Stimulated activated CD8-positive, alpha-beta memory T cell treated with anti-CD3 and anti-CD28 coated beads, Interleukin-4, amount 100 ng/mL, for 4 hours (primary cell): ENCODE measurements around the gene PTPRD.
"Not testable (repeated sequence)": the region's sequence is repeated elsewhere in the genome, so short reads cannot be mapped to it uniquely, and the experiment has no call there.

Experiments
- DNase-seq, 2 donors: peaks; one replicate each; pipeline ENCODE4 v3.0.0-alpha.2; 2020; ENCODE audit warnings: low read depth in 2 of 2, low spot score in 1 of 2

Gene PTPRD

GRCh38 chr9:9387511-9388115 lies 1225.2 kb downstream of the PTPRD start:
- no peak for DNase-seq

- no peak for DNase-seq
Measured at GRCh38 chr9:9362332-9362731, 1250.5 kb downstream of the PTPRD start.

- DNase-seq = no peak
Measured at GRCh38 chr9:9352877-9353481, 1259.8 kb downstream of the PTPRD start.

- no peak for DNase-seq
Measured at GRCh38 chr9:9341203-9341602, 1271.6 kb downstream of the PTPRD start.

- DNase-seq = no peak
Measured at GRCh38 chr9:9337129-9337528, 1275.7 kb downstream of the PTPRD start.

- DNase-seq = no peak
Measured at GRCh38 chr9:9326749-9327148, 1286.1 kb downstream of the PTPRD start.

GRCh38 chr9:9319007-9319406 lies 1293.8 kb downstream of the PTPRD start:
- DNase-seq = no peak

- DNase-seq = not testable (repeated sequence)
Measured at GRCh38 chr9:9310743-9311142, 1302.1 kb downstream of the PTPRD start.

- no peak for DNase-seq
Measured at GRCh38 chr9:9305600-9305999, 1307.2 kb downstream of the PTPRD start.

GRCh38 chr9:9299134-9299533 lies 1313.7 kb downstream of the PTPRD start:
- DNase-seq = no peak

GRCh38 chr9:9286001-9286400 lies 1326.8 kb downstream of the PTPRD start:
- DNase-seq = no peak

GRCh38 chr9:9284201-9284600 lies 1328.6 kb downstream of the PTPRD start:
- no peak for DNase-seq

GRCh38 chr9:9283159-9283986 lies 1329.4 kb downstream of the PTPRD start:
- DNase-seq = no peak

- no peak for DNase-seq
Measured at GRCh38 chr9:9275601-9276000, 1337.2 kb downstream of the PTPRD start.

- DNase-seq = no peak
Measured at GRCh38 chr9:9257999-9258498, 1354.8 kb downstream of the PTPRD start.

GRCh38 chr9:9246726-9247125 lies 1366.1 kb downstream of the PTPRD start:
- no peak for DNase-seq

GRCh38 chr9:9231946-9232345 lies 1380.9 kb downstream of the PTPRD start:
- DNase-seq = no peak

GRCh38 chr9:9229269-9229668 lies 1383.5 kb downstream of the PTPRD start:
- DNase-seq = no peak

- DNase-seq = no peak
Measured at GRCh38 chr9:9223175-9223574, 1389.6 kb downstream of the PTPRD start.

GRCh38 chr9:9222730-9223129 lies 1390.1 kb downstream of the PTPRD start:
- DNase-seq = no peak

- no peak for DNase-seq
Measured at GRCh38 chr9:9216934-9217333, 1395.9 kb downstream of the PTPRD start.

- DNase-seq = no peak
Measured at GRCh38 chr9:9215050-9215449, 1397.8 kb downstream of the PTPRD start.
